Measurements from ENCODE around the gene RETSAT. TPM values are rescaled to one million over a fixed set of nuclear protein-coding genes. Genes with fewer than 3 reads are reported as not detected.
"Not testable (repeated sequence)": the region's sequence is repeated elsewhere in the genome, so short reads cannot be mapped to it uniquely, and the experiment has no call there.

RETSAT gene
- total RNA-seq, 1 donor from 2014 or later: 34.1 TPM

GRCh38 chr2:85369500-85369899 lies 15.2 kb upstream of the RETSAT start:
- Mint-ChIP-seq H3K9me3 (ENCODE audit: unreplicated experiment) (peaks cover 4% of the 10 kb centered on the region), H3K4me3 (ENCODE audit: unreplicated experiment) (no peak overlapping the region), H3K4me1 (ENCODE audit: unreplicated experiment) (no peaks in the 10 kb centered on the region), H3K27ac (ENCODE audit: unreplicated experiment) (no peak overlapping the region), H3K27me3 (ENCODE audit: unreplicated experiment) (no peaks in the 10 kb centered on the region), H3K36me3 (ENCODE audit: unreplicated experiment) (peaks cover 7% of the 10 kb centered on the region)
- no peak for DNase-seq (ENCODE audit: extremely low spot score, unreplicated experiment)
- no peak for TF ChIP-seq CTCF (IDR thresholded peaks at IDR 0.05)

- Mint-ChIP-seq H3K27ac (ENCODE audit: unreplicated experiment) (no peak overlapping the region), H3K4me1 (ENCODE audit: unreplicated experiment) (no peaks in the 10 kb centered on the region), H3K36me3 (ENCODE audit: unreplicated experiment) (peaks cover 5% of the 10 kb centered on the region), H3K9me3 (ENCODE audit: unreplicated experiment) (peaks cover 2% of the 10 kb centered on the region), H3K27me3 (ENCODE audit: unreplicated experiment) (no peaks in the 10 kb centered on the region), H3K4me3 (ENCODE audit: unreplicated experiment) (no peak overlapping the region)
- no peak for TF ChIP-seq CTCF (IDR thresholded peaks at IDR 0.05)
- DNase-seq (ENCODE audit: extremely low spot score, unreplicated experiment): no peak
Measured at GRCh38 chr2:85368921-85369320, 14.6 kb upstream of the RETSAT start.

GRCh38 chr2:85367180-85367579 lies 12.9 kb upstream of the RETSAT start:
- no peak for TF ChIP-seq CTCF (IDR thresholded peaks at IDR 0.05)
- H3K27ac Mint-ChIP-seq (ENCODE audit: unreplicated experiment): no peak overlapping the region

GRCh38 chr2:85362653-85363387 lies 8.5 kb upstream of the RETSAT start:
- not testable (repeated sequence) for H3K9me3 Mint-ChIP-seq (ENCODE audit: unreplicated experiment)
- H3K36me3 Mint-ChIP-seq (ENCODE audit: unreplicated experiment): peaks cover 24% of the 10 kb centered on the region

More at GRCh38 chr2:85367180-85367579, 12.9 kb upstream of the RETSAT start:
- H3K9me3 Mint-ChIP-seq (ENCODE audit: unreplicated experiment): no peaks in the 10 kb centered on the region
- no peaks in the 10 kb centered on the region for H3K4me1 Mint-ChIP-seq (ENCODE audit: unreplicated experiment)
- peaks cover 12% of the 10 kb centered on the region for H3K36me3 Mint-ChIP-seq (ENCODE audit: unreplicated experiment)
- H3K4me3 Mint-ChIP-seq (ENCODE audit: unreplicated experiment): no peak overlapping the region
- no peak for DNase-seq (ENCODE audit: extremely low spot score, unreplicated experiment)
- H3K27me3 Mint-ChIP-seq (ENCODE audit: unreplicated experiment): no peaks in the 10 kb centered on the region

GRCh38 chr2:85357736-85358135 lies 3.4 kb upstream of the RETSAT start:
- no peaks in the 10 kb centered on the region for H3K27me3 Mint-ChIP-seq (ENCODE audit: unreplicated experiment)
- DNase-seq (ENCODE audit: extremely low spot score, unreplicated experiment): no peak
- H3K36me3 Mint-ChIP-seq (ENCODE audit: unreplicated experiment): peaks cover 19% of the 10 kb centered on the region
- H3K4me3 Mint-ChIP-seq (ENCODE audit: unreplicated experiment): no peak overlapping the region
- TF ChIP-seq CTCF (IDR thresholded peaks at IDR 0.05): no peak
- H3K9me3 Mint-ChIP-seq (ENCODE audit: unreplicated experiment): no peaks in the 10 kb centered on the region
- no peak overlapping the region for H3K27ac Mint-ChIP-seq (ENCODE audit: unreplicated experiment)
- peaks cover 20% of the 10 kb centered on the region for H3K4me1 Mint-ChIP-seq (ENCODE audit: unreplicated experiment)

More at GRCh38 chr2:85362653-85363387, 8.5 kb upstream of the RETSAT start:
- H3K4me1 Mint-ChIP-seq (ENCODE audit: unreplicated experiment); H3K27me3 Mint-ChIP-seq (ENCODE audit: unreplicated experiment); H3K27ac Mint-ChIP-seq (ENCODE audit: unreplicated experiment); DNase-seq (ENCODE audit: extremely low spot score, unreplicated experiment); H3K4me3 Mint-ChIP-seq (ENCODE audit: unreplicated experiment): not testable (repeated sequence)

Measured in osteocyte (in vitro differentiated cells).